Measurements from ENCODE around the gene PPP5C.

DNA sequence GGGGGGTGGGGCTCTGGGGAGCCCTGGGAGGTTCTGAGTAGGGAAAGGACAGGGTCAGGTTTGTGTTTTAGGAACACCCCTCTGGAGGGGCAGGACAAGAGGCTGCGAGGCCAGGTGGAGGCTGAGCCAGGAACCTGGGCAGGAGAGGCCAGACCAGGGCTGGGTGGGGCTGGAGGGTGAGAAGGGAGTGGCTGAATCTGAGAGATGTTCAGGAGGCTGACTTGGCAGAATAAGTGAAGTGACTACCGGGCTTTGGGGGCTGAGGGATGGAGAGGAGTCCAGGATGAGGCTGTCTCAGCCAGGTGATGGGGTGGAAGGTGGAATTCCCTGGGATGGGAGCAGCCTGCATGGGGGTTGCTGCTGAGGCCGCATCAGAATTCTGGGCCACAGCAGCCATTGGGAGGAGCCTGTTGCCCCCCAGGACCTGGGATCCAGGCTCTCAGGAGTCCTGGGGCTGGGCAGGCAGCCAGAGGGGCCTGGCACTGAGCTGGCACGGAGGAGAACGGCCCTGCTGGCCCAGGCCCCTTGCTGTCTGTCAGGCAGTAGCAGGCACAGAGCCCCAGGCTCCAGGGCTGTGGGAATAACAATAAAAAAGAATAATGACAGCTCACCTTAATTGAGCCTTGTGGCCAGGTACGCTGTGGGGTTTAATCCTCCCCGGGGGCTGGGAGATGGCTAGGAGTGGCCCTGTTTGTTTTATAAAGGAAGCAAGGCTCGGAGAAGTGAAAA lies 3.3 kb downstream of the PPP5C start:
- TF ChIP-seq, protein P1, sequence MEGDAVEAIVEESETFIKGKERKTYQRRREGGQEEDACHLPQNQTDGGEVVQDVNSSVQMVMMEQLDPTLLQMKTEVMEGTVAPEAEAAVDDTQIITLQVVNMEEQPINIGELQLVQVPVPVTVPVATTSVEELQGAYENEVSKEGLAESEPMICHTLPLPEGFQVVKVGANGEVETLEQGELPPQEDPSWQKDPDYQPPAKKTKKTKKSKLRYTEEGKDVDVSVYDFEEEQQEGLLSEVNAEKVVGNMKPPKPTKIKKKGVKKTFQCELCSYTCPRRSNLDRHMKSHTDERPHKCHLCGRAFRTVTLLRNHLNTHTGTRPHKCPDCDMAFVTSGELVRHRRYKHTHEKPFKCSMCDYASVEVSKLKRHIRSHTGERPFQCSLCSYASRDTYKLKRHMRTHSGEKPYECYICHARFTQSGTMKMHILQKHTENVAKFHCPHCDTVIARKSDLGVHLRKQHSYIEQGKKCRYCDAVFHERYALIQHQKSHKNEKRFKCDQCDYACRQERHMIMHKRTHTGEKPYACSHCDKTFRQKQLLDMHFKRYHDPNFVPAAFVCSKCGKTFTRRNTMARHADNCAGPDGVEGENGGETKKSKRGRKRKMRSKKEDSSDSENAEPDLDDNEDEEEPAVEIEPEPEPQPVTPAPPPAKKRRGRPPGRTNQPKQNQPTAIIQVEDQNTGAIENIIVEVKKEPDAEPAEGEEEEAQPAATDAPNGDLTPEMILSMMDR (conservative IDR thresholded peaks at IDR 0.05; ENCODE audit: low read depth, low read length) = no peak
- TF ChIP-seq EZH2phosphoT487 (IDR thresholded peaks at IDR 0.05; ENCODE audit: borderline replicate concordance, low read length) (no peak), EZH2 (IDR thresholded peaks at IDR 0.05; ENCODE audit: low read length, unreplicated experiment) (no peak)

Data from PC-3 (cell line).